Measurements from ENCODE around the gene RANBP10. TPM values are rescaled to one million over a fixed set of nuclear protein-coding genes. Genes with fewer than 3 reads are reported as not detected.

The RANBP10 gene
- total RNA-seq, 2 experiments from 2014 or later = 12.3 to 20.0 TPM

DNA sequence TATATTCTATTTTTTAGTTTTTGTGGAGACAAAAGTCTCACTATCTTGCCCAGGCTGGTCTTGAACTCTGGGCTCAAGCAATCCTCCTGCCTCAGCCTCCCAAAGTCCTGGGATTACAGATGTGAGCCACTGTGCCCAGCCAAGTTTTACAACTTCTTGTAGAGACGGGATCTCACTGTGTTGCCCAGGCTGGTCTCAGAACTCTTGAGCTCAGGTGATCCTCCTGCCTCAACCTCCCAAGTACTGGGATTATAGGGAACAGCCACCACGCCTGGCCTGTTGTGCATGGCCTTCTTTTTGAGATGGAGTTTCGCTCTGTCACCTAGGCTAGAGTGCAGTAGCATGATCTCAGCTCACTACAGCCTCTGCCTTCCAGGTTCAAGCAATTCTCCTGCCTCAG, 47.3 kb upstream of the RANBP10 start:
- Histone ChIP-seq H3K4me3 (ENCODE audit: low read depth, low read length, poor library complexity, severe bottlenecking) (no peak overlapping the region), H2AFZ (ENCODE audit: low read length) (no peak overlapping the region), H3K79me2 (ENCODE audit: insufficient read depth, low read depth, low read length) (peaks cover 98% of the 10 kb centered on the region), H4K20me1 (ENCODE audit: insufficient read depth, low read length) (no peaks in the 10 kb centered on the region; the same call in 1 of the 2 replicates), H3K4me2 (ENCODE audit: low read length) (no peak overlapping the region), H3K9me2 (ENCODE audit: insufficient read depth, low read length) (no peaks in the 10 kb centered on the region), H3K9me3 (ENCODE audit: low read length) (no peaks in the 10 kb centered on the region), H3K4me1 (ENCODE audit: insufficient read depth, low read length, poor library complexity, severe bottlenecking) (no peaks in the 10 kb centered on the region), H3K27ac (ENCODE audit: low read depth, low read length, poor library complexity, severe bottlenecking) (no peak overlapping the region), H3K36me3 (ENCODE audit: insufficient read depth, low read length) (peaks cover 69% of the 10 kb centered on the region)
- TF ChIP-seq, protein P1, sequence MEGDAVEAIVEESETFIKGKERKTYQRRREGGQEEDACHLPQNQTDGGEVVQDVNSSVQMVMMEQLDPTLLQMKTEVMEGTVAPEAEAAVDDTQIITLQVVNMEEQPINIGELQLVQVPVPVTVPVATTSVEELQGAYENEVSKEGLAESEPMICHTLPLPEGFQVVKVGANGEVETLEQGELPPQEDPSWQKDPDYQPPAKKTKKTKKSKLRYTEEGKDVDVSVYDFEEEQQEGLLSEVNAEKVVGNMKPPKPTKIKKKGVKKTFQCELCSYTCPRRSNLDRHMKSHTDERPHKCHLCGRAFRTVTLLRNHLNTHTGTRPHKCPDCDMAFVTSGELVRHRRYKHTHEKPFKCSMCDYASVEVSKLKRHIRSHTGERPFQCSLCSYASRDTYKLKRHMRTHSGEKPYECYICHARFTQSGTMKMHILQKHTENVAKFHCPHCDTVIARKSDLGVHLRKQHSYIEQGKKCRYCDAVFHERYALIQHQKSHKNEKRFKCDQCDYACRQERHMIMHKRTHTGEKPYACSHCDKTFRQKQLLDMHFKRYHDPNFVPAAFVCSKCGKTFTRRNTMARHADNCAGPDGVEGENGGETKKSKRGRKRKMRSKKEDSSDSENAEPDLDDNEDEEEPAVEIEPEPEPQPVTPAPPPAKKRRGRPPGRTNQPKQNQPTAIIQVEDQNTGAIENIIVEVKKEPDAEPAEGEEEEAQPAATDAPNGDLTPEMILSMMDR (conservative IDR thresholded peaks at IDR 0.05; ENCODE audit: low read length) = no peak
- no peak for TF ChIP-seq EZH2phosphoT487 (IDR thresholded peaks at IDR 0.05; ENCODE audit: borderline replicate concordance, low read depth, low read length)
- intact Hi-C loops (cut with micrococcal nuclease; ENCODE audit: unreplicated experiment) = no loop called here
- DNase-seq (ENCODE audit: low spot score) = no peak
- POLR2A ChIA-PET = no interaction called here
- CTCF ChIA-PET (ENCODE audit: unreplicated experiment) = no interaction called here
- no TSS peak for BruUV-seq (replicated peaks)

DNA sequence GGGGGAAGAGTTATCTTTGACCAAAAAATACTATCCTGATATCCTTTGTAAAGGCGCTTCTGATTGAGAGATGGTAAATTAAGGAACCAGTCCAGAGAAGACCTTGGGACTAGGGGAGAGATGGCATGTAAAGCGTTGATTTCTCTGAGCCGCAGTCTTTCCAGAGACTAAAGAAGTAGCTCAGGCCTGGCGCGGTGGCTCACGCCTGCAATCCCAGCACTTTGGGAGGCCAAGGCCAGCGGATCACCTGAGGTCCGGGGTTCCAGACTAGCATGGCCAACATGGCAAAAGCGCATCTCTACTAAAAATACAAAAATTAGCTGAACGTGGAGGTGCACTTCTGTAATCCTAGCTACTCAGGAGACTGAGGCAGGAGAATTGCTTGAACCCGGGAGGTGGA, 41.8 kb upstream of the RANBP10 start:
- H4K20me1 ChIP-seq (ENCODE audit: insufficient read depth, low read length) = peaks cover 16% of the 10 kb centered on the region
- peak overlapping the region; percentile 82 for H3K4me2 ChIP-seq (ENCODE audit: low read length)
- peaks cover 38% of the 10 kb centered on the region for H3K4me1 ChIP-seq (ENCODE audit: insufficient read depth, low read length, poor library complexity, severe bottlenecking)
- TSS peak; percentile 47 for BruUV-seq (replicated peaks)
- ChIA-PET CTCF (ENCODE audit: unreplicated experiment) (interaction anchor here (0.5 kb wide), 1 partner anchor 25 kb away, joined by 3 read pairs; the partner anchor contains the start of gene EDC4), POLR2A (interaction anchor here (0.5 to 0.9 kb wide), 3 partner anchors 13 to 129 kb away, joined by 3 to 4 read pairs (median 3); partner anchors contain the start of gene GFOD2)
- peaks cover 35% of the 10 kb centered on the region for H3K36me3 ChIP-seq (ENCODE audit: insufficient read depth, low read length)
- intact Hi-C loops (cut with micrococcal nuclease; ENCODE audit: unreplicated experiment) = no loop called here
- TF ChIP-seq EZH2phosphoT487 (IDR thresholded peaks at IDR 0.05; ENCODE audit: borderline replicate concordance, low read depth, low read length) = no peak
- TF ChIP-seq, protein P1 (conservative IDR thresholded peaks at IDR 0.05; ENCODE audit: low read length) = no peak
- DNase-seq (ENCODE audit: low spot score) = no peak
- no peak overlapping the region for H2AFZ ChIP-seq (ENCODE audit: low read length)
- no peaks in the 10 kb centered on the region for H3K9me2 ChIP-seq (ENCODE audit: insufficient read depth, low read length)
- no peak overlapping the region for H3K27ac ChIP-seq (ENCODE audit: low read depth, low read length, poor library complexity, severe bottlenecking)
- no peaks in the 10 kb centered on the region for H3K9me3 ChIP-seq (ENCODE audit: low read length)
- H3K79me2 ChIP-seq (ENCODE audit: insufficient read depth, low read depth, low read length) = peaks cover 93% of the 10 kb centered on the region
- peak overlapping the region; percentile 99 for H3K4me3 ChIP-seq (ENCODE audit: low read depth, low read length, poor library complexity, severe bottlenecking)

DNA sequence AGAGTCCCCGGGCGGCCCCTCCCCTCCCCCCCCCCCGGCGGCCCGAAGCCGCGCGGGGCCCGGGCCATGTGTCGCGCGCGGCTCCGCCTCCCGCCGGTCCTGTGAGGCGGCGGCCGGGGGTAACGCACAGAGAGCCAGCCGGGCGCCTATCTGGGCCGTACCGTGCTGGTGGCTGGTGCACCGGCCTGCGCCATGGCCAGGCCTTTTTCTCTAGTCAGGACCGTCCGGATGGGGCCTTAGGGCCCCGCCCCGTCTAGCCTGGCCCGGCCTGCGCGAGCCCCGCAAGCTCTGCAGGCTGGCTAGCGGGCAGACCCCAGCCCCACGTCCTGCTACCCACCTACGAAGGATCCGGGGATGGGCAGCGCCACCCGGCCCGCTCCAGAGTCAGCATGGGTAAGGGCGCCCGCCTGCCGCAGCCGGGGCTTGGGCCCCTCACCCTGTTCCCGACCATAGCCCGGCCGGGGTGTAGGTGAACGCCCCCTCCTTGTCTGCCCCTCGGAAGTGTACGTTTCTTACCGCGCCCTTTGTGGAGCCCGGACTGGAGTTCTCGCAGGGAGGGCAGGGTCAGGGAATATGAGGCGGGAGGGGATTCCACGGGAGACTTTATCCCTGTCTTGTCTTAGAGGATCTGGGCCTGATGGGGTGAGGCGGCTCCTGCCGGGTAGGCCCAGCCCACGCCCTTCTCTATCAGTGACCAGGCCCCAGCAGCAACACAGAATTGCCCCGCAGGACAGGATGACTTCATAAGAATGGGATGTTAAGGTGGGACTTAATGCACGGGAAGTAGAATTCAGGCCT, 40.9 kb upstream of the RANBP10 start, which contains the start of gene CENPT:
CENPT (minus strand) TSS at position 630 of the 798 bp plus-strand sequence. CDS start 13,834 bp downstream, outside the sequence.
- peak within 1 kb of the TSS; percentile 98 for H3K4me2 ChIP-seq (ENCODE audit: low read length)
- BruUV-seq (replicated peaks) = no TSS peak
- peaks cover 38% of the 10 kb centered on the region for H3K4me1 ChIP-seq (ENCODE audit: insufficient read depth, low read length, poor library complexity, severe bottlenecking)
- peak within 1 kb of the TSS; percentile 99 for H3K4me3 ChIP-seq (ENCODE audit: low read depth, low read length, poor library complexity, severe bottlenecking)
- H2AFZ ChIP-seq (ENCODE audit: low read length) = peak within 1 kb of the TSS; percentile 54; the same call in 1 of the 2 replicates
- peak; percentile 77 for DNase-seq (ENCODE audit: low spot score)
- POLR2A ChIA-PET = interaction anchor here (1.4 kb wide), 1 partner anchor 40 kb away, joined by 7 read pairs; the partner anchor contains the start of genes RANBP10 and TSNAXIP1
- no peaks in the 10 kb centered on the region for H3K9me3 ChIP-seq (ENCODE audit: low read length)
- H4K20me1 ChIP-seq (ENCODE audit: insufficient read depth, low read length) = peaks cover 16% of the 10 kb centered on the region
- CTCF ChIA-PET (ENCODE audit: unreplicated experiment) = interaction anchor here (1.2 kb wide), 1 partner anchor 14 kb away, joined by 5 read pairs; no protein-coding TSS in a partner anchor
- peak within 1 kb of the TSS; percentile 80 for H3K27ac ChIP-seq (ENCODE audit: low read depth, low read length, poor library complexity, severe bottlenecking)
- H3K9me2 ChIP-seq (ENCODE audit: insufficient read depth, low read length) = no peaks in the 10 kb centered on the region
- intact Hi-C loops (cut with micrococcal nuclease; ENCODE audit: unreplicated experiment) = no loop called here
- TF ChIP-seq, protein P1 (conservative IDR thresholded peaks at IDR 0.05; ENCODE audit: low read length) = no peak
- no peak for TF ChIP-seq EZH2phosphoT487 (IDR thresholded peaks at IDR 0.05; ENCODE audit: borderline replicate concordance, low read depth, low read length)
- peaks cover 32% of the 10 kb centered on the region for H3K36me3 ChIP-seq (ENCODE audit: insufficient read depth, low read length)
- H3K79me2 ChIP-seq (ENCODE audit: insufficient read depth, low read depth, low read length) = peaks cover 88% of the 10 kb centered on the region
